HL-60 (cell line): ENCODE results near the gene ZNG1F.
"Not testable (repeated sequence)": the region's sequence is repeated elsewhere in the genome, so short reads cannot be mapped to it uniquely, and the experiment has no call there.

ENCODE experiments used
- CTCF ChIP-seq: IDR thresholded peaks from one replicate; pipeline ENCODE4 v1.5.1; 2011; ENCODE audit warnings: low read length, control low read depth, inconsistent platforms; ENCODE audit not compliant: insufficient read depth
- POLR2AphosphoS5 ChIP-seq: IDR thresholded peaks from 2 replicates; pipeline ENCODE4 v1.6.1; 2012; ENCODE audit warnings: low read depth

- TF ChIP-seq CTCF, POLR2AphosphoS5: not testable (repeated sequence)
Observed at GRCh38 chr9:41104542-41104941, 84.6 kb downstream of the ZNG1F start.
